Loucy (cell line): ENCODE results near the gene CAMK2N2.

Experiments
- EZH2phosphoT487 ChIP-seq: fragments of 200-600 bp; IDR thresholded peaks from 2 replicates; pipeline ENCODE4 v1.6.1; 2018; ENCODE audit warnings: antibody characterized with exemption, mild to moderate bottlenecking, moderate library complexity, borderline replicate concordance
- TF ChIP-seq, protein P1 (sequence below): fragments of 200-600 bp; sonication (generic); conservative IDR thresholded peaks from 2 replicates; pipeline ENCODE4 v1.5.1; 2014; ENCODE audit warnings: mild to moderate bottlenecking, antibody characterized with exemption, low read length

- TF ChIP-seq, protein P1, sequence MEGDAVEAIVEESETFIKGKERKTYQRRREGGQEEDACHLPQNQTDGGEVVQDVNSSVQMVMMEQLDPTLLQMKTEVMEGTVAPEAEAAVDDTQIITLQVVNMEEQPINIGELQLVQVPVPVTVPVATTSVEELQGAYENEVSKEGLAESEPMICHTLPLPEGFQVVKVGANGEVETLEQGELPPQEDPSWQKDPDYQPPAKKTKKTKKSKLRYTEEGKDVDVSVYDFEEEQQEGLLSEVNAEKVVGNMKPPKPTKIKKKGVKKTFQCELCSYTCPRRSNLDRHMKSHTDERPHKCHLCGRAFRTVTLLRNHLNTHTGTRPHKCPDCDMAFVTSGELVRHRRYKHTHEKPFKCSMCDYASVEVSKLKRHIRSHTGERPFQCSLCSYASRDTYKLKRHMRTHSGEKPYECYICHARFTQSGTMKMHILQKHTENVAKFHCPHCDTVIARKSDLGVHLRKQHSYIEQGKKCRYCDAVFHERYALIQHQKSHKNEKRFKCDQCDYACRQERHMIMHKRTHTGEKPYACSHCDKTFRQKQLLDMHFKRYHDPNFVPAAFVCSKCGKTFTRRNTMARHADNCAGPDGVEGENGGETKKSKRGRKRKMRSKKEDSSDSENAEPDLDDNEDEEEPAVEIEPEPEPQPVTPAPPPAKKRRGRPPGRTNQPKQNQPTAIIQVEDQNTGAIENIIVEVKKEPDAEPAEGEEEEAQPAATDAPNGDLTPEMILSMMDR: no peak
- TF ChIP-seq EZH2phosphoT487: no peak
Measured at GRCh38 chr3:184239708-184240107, 21.6 kb downstream of the CAMK2N2 start.
